ENCODE measurements around the gene GRIN2A. TPM values are rescaled to one million over a fixed set of nuclear protein-coding genes. Genes with fewer than 3 reads are reported as not detected.
A peak's percentile ranks its signal among the peaks of the same experiment; 100 is the strongest.

Gene GRIN2A
- total and polyA plus RNA-seq, 5 donors from 2014 or later = not detected

DNA sequence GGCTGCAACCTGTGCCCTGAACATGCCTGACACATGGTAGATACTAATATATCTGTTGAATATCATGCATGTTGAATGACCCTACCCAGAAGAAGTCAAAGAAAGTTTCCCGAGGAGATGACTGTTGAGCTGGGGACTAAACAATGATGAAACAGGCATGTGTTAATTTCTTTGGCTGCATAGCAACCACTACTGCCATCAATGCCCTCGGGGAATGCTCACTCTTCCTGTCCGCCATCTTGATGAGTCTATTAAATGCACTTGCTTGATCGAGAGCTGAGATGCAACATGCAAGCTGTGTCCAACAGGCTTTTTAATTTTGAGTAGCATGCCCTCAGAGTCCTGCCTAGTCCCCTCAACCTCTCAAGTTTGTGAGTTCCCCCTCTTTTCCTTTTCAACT lies 31.3 kb downstream of the GRIN2A start:
- Histone ChIP-seq H3K27ac (ENCODE audit: insufficient read depth, low read length, poor library complexity, severe bottlenecking) (no peak overlapping the region), H3K4me1 (ENCODE audit: control insufficient read depth, insufficient read depth, low read length, poor library complexity, severe bottlenecking) (no peaks in the 10 kb centered on the region), H3K4me3 (ENCODE audit: low read depth, low read length) (no peak overlapping the region), H3K27me3 (ENCODE audit: control insufficient read depth, insufficient read depth, low read length) (no peaks in the 10 kb centered on the region), H3K36me3 (ENCODE audit: control insufficient read depth, insufficient read depth, low read length) (no peaks in the 10 kb centered on the region), H3K9me3 (ENCODE audit: control insufficient read depth in 2 of 2, low read length in 2 of 2) (no peaks in the 10 kb centered on the region)
- ATAC-seq (ENCODE audit: low read depth in 2 of 2) (no peak), DNase-seq (no peak)
- no peak overlapping the region for H3K4me3 Mint-ChIP-seq
- no peaks in the 10 kb centered on the region for H3K36me3 Mint-ChIP-seq
- no peaks in the 10 kb centered on the region for H3K27me3 Mint-ChIP-seq
- peaks cover 0 to 6% (median 0%) of the 10 kb centered on the region in 7 donors for H3K9me3 Mint-ChIP-seq
- H3K27ac Mint-ChIP-seq = no peak overlapping the region
- H3K4me1 Mint-ChIP-seq = no peaks in the 10 kb centered on the region

DNA sequence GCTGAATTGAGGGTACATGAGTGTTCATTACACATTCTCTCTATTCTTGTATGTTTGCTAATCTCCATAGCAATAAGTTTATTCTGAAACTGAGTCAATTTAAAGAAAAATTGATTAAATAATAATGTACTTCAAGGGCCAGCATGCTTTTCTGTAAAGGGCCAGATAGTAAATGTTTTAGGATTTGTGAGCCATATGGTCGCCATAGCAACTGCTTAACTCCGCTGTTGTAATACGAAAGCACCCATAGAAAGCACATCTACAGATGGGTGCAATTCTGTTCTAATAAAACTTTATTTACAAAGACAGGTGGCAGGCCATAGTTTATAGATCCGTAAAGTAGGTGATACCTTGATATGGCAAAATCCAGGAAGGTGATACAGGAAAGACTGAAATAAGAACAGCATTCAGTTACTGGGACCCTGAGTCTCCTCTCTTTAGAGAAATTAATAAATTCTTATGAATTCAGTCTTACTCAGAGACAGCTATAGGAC lies 36.6 kb downstream of the GRIN2A start:
- ATAC-seq (ENCODE audit: low read depth in 2 of 2) (no peak), DNase-seq (no peak)
- Mint-ChIP-seq H3K27ac (no peak overlapping the region), H3K27me3 (peaks cover 4% of the 10 kb centered on the region), H3K9me3 (peaks cover 0 to 5% (median 0%) of the 10 kb centered on the region in 7 donors), H3K4me3 (no peak overlapping the region), H3K36me3 (no peaks in the 10 kb centered on the region), H3K4me1 (no peaks in the 10 kb centered on the region)
- H3K27ac ChIP-seq (ENCODE audit: insufficient read depth, low read length, poor library complexity, severe bottlenecking) = no peak overlapping the region
- no peaks in the 10 kb centered on the region for H3K36me3 ChIP-seq (ENCODE audit: control insufficient read depth, insufficient read depth, low read length)
- no peaks in the 10 kb centered on the region for H3K27me3 ChIP-seq (ENCODE audit: control insufficient read depth, insufficient read depth, low read length)
- no peaks in the 10 kb centered on the region for H3K4me1 ChIP-seq (ENCODE audit: control insufficient read depth, insufficient read depth, low read length, poor library complexity, severe bottlenecking)
- no peaks in the 10 kb centered on the region for H3K9me3 ChIP-seq (ENCODE audit: control insufficient read depth in 2 of 2, low read length in 2 of 2)
- H3K4me3 ChIP-seq (ENCODE audit: low read depth, low read length) = no peak overlapping the region

DNA sequence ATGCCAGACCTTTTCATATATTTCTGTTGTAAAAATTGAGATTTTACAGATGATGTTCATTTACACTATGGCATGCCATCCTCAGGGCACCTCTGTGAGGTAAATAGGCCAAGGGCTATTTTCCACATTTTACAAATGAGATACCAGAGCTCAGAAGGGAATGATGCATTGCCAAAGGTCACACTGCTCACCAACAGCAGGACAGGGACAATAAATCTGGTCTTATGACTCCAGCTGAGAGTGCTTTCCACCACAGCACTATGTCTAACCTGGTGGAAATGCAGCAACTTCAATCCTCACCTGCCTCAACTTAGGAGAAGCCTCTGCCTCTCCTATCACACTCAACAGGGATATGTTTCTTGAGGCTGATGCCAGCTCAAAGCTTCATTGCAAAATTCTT lies 40.6 kb downstream of the GRIN2A start:
- no peaks in the 10 kb centered on the region for H3K36me3 Mint-ChIP-seq
- Histone ChIP-seq H3K4me3 (ENCODE audit: low read depth, low read length) (no peak overlapping the region), H3K9me3 (ENCODE audit: control insufficient read depth in 2 of 2, low read length in 2 of 2) (no peaks in the 10 kb centered on the region), H3K4me1 (ENCODE audit: control insufficient read depth, insufficient read depth, low read length, poor library complexity, severe bottlenecking) (no peaks in the 10 kb centered on the region), H3K27me3 (ENCODE audit: control insufficient read depth, insufficient read depth, low read length) (no peaks in the 10 kb centered on the region), H3K27ac (ENCODE audit: insufficient read depth, low read length, poor library complexity, severe bottlenecking) (no peak overlapping the region), H3K36me3 (ENCODE audit: control insufficient read depth, insufficient read depth, low read length) (no peaks in the 10 kb centered on the region)
- no peaks in the 10 kb centered on the region for H3K4me1 Mint-ChIP-seq
- peaks cover 0 to 2% (median 0%) of the 10 kb centered on the region in 7 donors for H3K9me3 Mint-ChIP-seq
- no peak overlapping the region for H3K4me3 Mint-ChIP-seq
- H3K27me3 Mint-ChIP-seq = peaks cover 4% of the 10 kb centered on the region
- DNase-seq (no peak), ATAC-seq (ENCODE audit: low read depth in 2 of 2) (no peak)
- H3K27ac Mint-ChIP-seq = no peak overlapping the region

DNA sequence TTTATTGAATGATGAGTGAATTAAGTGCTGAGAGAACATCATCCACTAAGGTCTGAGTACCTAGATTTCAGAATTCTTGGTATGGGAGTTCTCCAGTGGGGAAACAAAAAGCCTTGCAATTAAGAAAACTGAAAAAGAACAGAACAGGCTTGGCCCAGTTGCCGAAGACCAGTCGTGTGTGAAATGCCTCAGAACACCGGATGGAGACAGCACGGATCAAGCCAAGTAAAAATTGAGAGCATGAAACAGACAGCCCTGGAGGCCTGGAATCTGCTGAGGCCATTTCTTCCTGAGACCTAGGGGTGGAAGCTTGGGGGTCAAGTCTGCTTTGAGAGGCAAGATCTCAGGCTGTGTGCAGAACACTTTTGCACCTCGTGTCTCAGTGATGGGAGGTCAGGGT lies 43.3 kb downstream of the GRIN2A start:
- no peak overlapping the region for H3K4me3 Mint-ChIP-seq
- ATAC-seq (ENCODE audit: low read depth in 2 of 2) (no peak), DNase-seq (no peak)
- H3K27ac Mint-ChIP-seq = no peak overlapping the region
- H3K4me3 ChIP-seq (ENCODE audit: low read depth, low read length) = no peak overlapping the region
- no peaks in the 10 kb centered on the region for H3K27me3 ChIP-seq (ENCODE audit: control insufficient read depth, insufficient read depth, low read length)
- no peak overlapping the region for H3K27ac ChIP-seq (ENCODE audit: insufficient read depth, low read length, poor library complexity, severe bottlenecking)
- H3K9me3 ChIP-seq (ENCODE audit: control insufficient read depth in 2 of 2, low read length in 2 of 2) = no peaks in the 10 kb centered on the region
- no peaks in the 10 kb centered on the region for H3K36me3 ChIP-seq (ENCODE audit: control insufficient read depth, insufficient read depth, low read length)
- H3K9me3 Mint-ChIP-seq = no peaks in the 10 kb centered on the region
- H3K4me1 Mint-ChIP-seq = no peaks in the 10 kb centered on the region
- H3K36me3 Mint-ChIP-seq = no peaks in the 10 kb centered on the region
- H3K4me1 ChIP-seq (ENCODE audit: control insufficient read depth, insufficient read depth, low read length, poor library complexity, severe bottlenecking) = no peaks in the 10 kb centered on the region
- H3K27me3 Mint-ChIP-seq = peaks cover 4% of the 10 kb centered on the region

DNA sequence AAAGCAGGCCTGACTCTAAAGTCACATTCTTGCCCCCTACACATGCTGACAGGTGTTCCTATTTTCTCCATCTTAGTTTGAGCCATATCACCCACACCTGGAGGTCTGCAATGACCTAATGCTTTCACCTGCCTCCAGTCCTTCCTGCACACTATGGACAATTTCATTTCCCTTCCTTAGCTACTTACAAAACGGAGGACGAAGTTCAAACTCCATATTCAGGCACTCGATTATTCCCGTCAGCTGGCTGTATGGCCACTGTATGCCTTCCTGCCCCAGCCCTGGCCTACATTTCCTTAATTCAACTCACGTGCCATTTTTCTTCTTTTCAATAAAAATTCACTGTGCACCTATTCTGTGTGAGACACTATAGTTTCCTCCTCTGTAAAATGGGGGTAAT lies 44.9 kb downstream of the GRIN2A start:
- no peaks in the 10 kb centered on the region for H3K9me3 ChIP-seq (ENCODE audit: control insufficient read depth in 2 of 2, low read length in 2 of 2)
- H3K36me3 ChIP-seq (ENCODE audit: control insufficient read depth, insufficient read depth, low read length) = no peaks in the 10 kb centered on the region
- H3K36me3 Mint-ChIP-seq = no peaks in the 10 kb centered on the region
- no peak overlapping the region for H3K4me3 ChIP-seq (ENCODE audit: low read depth, low read length)
- H3K4me1 ChIP-seq (ENCODE audit: control insufficient read depth, insufficient read depth, low read length, poor library complexity, severe bottlenecking) = no peaks in the 10 kb centered on the region
- ATAC-seq (ENCODE audit: low read depth in 2 of 2) (no peak), DNase-seq (no peak)
- no peaks in the 10 kb centered on the region for H3K27me3 Mint-ChIP-seq
- no peak overlapping the region for H3K4me3 Mint-ChIP-seq
- peaks cover 0 to 2% (median 0%) of the 10 kb centered on the region in 7 donors for H3K9me3 Mint-ChIP-seq
- H3K27ac ChIP-seq (ENCODE audit: insufficient read depth, low read length, poor library complexity, severe bottlenecking) = no peak overlapping the region
- H3K27me3 ChIP-seq (ENCODE audit: control insufficient read depth, insufficient read depth, low read length) = no peaks in the 10 kb centered on the region
- no peaks in the 10 kb centered on the region for H3K4me1 Mint-ChIP-seq
- no peak overlapping the region for H3K27ac Mint-ChIP-seq

GRCh38 chr16:10136916-10137315 lies 45.3 kb downstream of the GRIN2A start:
- Histone ChIP-seq H3K27me3 (ENCODE audit: control insufficient read depth, insufficient read depth, low read length) (no peaks in the 10 kb centered on the region), H3K36me3 (ENCODE audit: control insufficient read depth, insufficient read depth, low read length) (no peaks in the 10 kb centered on the region), H3K4me3 (ENCODE audit: low read depth, low read length) (no peak overlapping the region), H3K4me1 (ENCODE audit: control insufficient read depth, insufficient read depth, low read length, poor library complexity, severe bottlenecking) (no peaks in the 10 kb centered on the region), H3K27ac (ENCODE audit: insufficient read depth, low read length, poor library complexity, severe bottlenecking) (no peak overlapping the region), H3K9me3 (ENCODE audit: control insufficient read depth in 2 of 2, low read length in 2 of 2) (no peaks in the 10 kb centered on the region)
- Mint-ChIP-seq H3K9me3 (peaks cover 0 to 2% (median 0%) of the 10 kb centered on the region in 7 donors), H3K4me1 (no peaks in the 10 kb centered on the region), H3K27ac (no peak overlapping the region), H3K4me3 (no peak overlapping the region), H3K36me3 (no peaks in the 10 kb centered on the region), H3K27me3 (no peaks in the 10 kb centered on the region)
- no peak for DNase-seq
- ATAC-seq (ENCODE audit: low read depth in 2 of 2) = no peak

DNA sequence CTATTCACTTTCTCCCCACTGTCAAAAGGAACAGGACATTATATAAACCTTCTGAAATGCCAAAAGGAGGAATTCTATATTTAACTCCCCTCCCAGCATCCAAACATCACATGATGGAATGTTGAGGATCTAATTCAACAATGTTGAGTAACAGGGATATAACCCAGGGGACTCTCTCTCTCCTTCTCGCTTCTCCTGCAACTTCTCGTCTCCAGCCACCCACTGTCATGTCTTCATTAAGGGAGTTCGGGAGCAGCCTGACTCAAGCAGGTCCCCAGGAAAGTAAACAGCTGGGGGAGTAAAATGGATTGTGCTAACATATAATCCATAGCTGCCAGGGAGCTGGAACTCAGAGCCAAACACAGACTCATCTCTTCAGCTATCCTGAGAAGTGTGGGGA lies 51.7 kb downstream of the GRIN2A start:
- Histone ChIP-seq H3K36me3 (ENCODE audit: control insufficient read depth, insufficient read depth, low read length) (no peaks in the 10 kb centered on the region), H3K4me1 (ENCODE audit: control insufficient read depth, insufficient read depth, low read length, poor library complexity, severe bottlenecking) (no peaks in the 10 kb centered on the region), H3K27me3 (ENCODE audit: control insufficient read depth, insufficient read depth, low read length) (no peaks in the 10 kb centered on the region), H3K4me3 (ENCODE audit: low read depth, low read length) (no peak overlapping the region), H3K9me3 (ENCODE audit: control insufficient read depth in 2 of 2, low read length in 2 of 2) (no peaks in the 10 kb centered on the region), H3K27ac (ENCODE audit: insufficient read depth, low read length, poor library complexity, severe bottlenecking) (no peak overlapping the region)
- Mint-ChIP-seq H3K4me1 (no peaks in the 10 kb centered on the region), H3K27me3 (no peaks in the 10 kb centered on the region), H3K4me3 (no peak overlapping the region), H3K27ac (peak overlapping the region in 1 of 3 donors; percentile 5), H3K9me3 (peaks cover 0 to 5% (median 0%) of the 10 kb centered on the region in 7 donors), H3K36me3 (no peaks in the 10 kb centered on the region)
- ATAC-seq (ENCODE audit: low read depth in 2 of 2) (no peak), DNase-seq (no peak)

GRCh38 chr16:10128397-10129258 lies 53.6 kb downstream of the GRIN2A start:
- Mint-ChIP-seq H3K27ac (no peak overlapping the region), H3K27me3 (no peaks in the 10 kb centered on the region), H3K36me3 (no peaks in the 10 kb centered on the region), H3K4me1 (no peaks in the 10 kb centered on the region), H3K4me3 (no peak overlapping the region), H3K9me3 (peaks cover 0 to 5% (median 0%) of the 10 kb centered on the region in 7 donors)
- Histone ChIP-seq H3K36me3 (ENCODE audit: control insufficient read depth, insufficient read depth, low read length) (no peaks in the 10 kb centered on the region), H3K4me1 (ENCODE audit: control insufficient read depth, insufficient read depth, low read length, poor library complexity, severe bottlenecking) (no peaks in the 10 kb centered on the region), H3K9me3 (ENCODE audit: control insufficient read depth in 2 of 2, low read length in 2 of 2) (no peaks in the 10 kb centered on the region), H3K4me3 (ENCODE audit: low read depth, low read length) (no peak overlapping the region), H3K27ac (ENCODE audit: insufficient read depth, low read length, poor library complexity, severe bottlenecking) (no peak overlapping the region), H3K27me3 (ENCODE audit: control insufficient read depth, insufficient read depth, low read length) (no peaks in the 10 kb centered on the region)
- ATAC-seq (ENCODE audit: low read depth in 2 of 2) = no peak
- no peak for DNase-seq
